ENCODE results near the gene GNB3. TPM values are rescaled to one million over a fixed set of nuclear protein-coding genes. Genes with fewer than 3 reads are reported as not detected.

Gene GNB3
- total and polyA plus RNA-seq, 9 of the 15 experiments (the other 6 are each of a cell fraction or from before 2014, with no cell fraction given) = 1.4 to 5.8 (median 2.0) TPM

- TF ChIP-seq THRA (IDR thresholded peaks at IDR 0.05) (no peak), MAFF (IDR thresholded peaks at IDR 0.05; ENCODE audit: low read length) (no peak), SRSF7 (optimal IDR thresholded peaks at IDR 0.05; ENCODE audit: low read depth, low read length) (no peak), NFIC (IDR thresholded peaks at IDR 0.05) (peak; percentile 97), DMBX1 (CRISPR knock-in tag; IDR thresholded peaks at IDR 0.05; ENCODE audit: borderline replicate concordance) (peak; percentile 98), SMAD1 (IDR thresholded peaks at IDR 0.05; ENCODE audit: low read depth, low read length, partially characterized antibody) (no peak), MNT (conservative IDR thresholded peaks at IDR 0.05) (peak; percentile 63 to 88), ILK (tag; IDR thresholded peaks at IDR 0.05; ENCODE audit: borderline replicate concordance, low read depth) (no peak), ZBTB26 (CRISPR knock-in tag; IDR thresholded peaks at IDR 0.05) (peak; percentile 22; the same call in 1 of the 2 replicates), HSF4 (CRISPR knock-in tag; IDR thresholded peaks at IDR 0.05; ENCODE audit: borderline replicate concordance) (peak; percentile 69; the same call in 1 of the 2 replicates), PKNOX1 (IDR thresholded peaks at IDR 0.05) (peak; percentile 98), HDAC8 (tag; IDR thresholded peaks at IDR 0.05) (peak; percentile 94; the same call in 1 of the 2 replicates), DDX20 (tag; IDR thresholded peaks at IDR 0.05; ENCODE audit: low read depth) (peak; percentile 68; the same call in 1 of the 2 replicates), SUPT5H (IDR thresholded peaks at IDR 0.05) (peak; percentile 80), SP2 (IDR thresholded peaks at IDR 0.05; ENCODE audit: extremely low read depth, low read depth, low read length, poor library complexity, severe bottlenecking) (peak; percentile 73), GTF2F1 (IDR thresholded peaks at IDR 0.05; ENCODE audit: low read depth, low read length) (no peak), SMARCC2 (IDR thresholded peaks at IDR 0.05; ENCODE audit: low read depth) (no peak), KDM5B (IDR thresholded peaks at IDR 0.05; ENCODE audit: insufficient replicate concordance, low read depth, low read length) (peak; percentile 26), ZNF830 (CRISPR knock-in tag; IDR thresholded peaks at IDR 0.05) (no peak), ZNF175 (CRISPR knock-in tag; IDR thresholded peaks at IDR 0.05; ENCODE audit: low read depth) (peak; percentile 98), NCOA4 (IDR thresholded peaks at IDR 0.05; ENCODE audit: partially characterized antibody) (no peak), CTBP1 (IDR thresholded peaks at IDR 0.05; ENCODE audit: borderline replicate concordance) (no peak), CXXC5 (CRISPR knock-in tag; IDR thresholded peaks at IDR 0.05) (peak; percentile 89), PHF8 (IDR thresholded peaks at IDR 0.05; ENCODE audit: borderline replicate concordance, low read length) (peak; percentile 83)
Measured at GRCh38 chr12:6851921-6852650, 11.4 kb downstream of the GNB3 start, which contains the start of gene USP5 (continued).

Measured in K562 (cell line).